Measurements from ENCODE around the gene HOXB4. TPM values are rescaled to one million over a fixed set of nuclear protein-coding genes. Genes with fewer than 3 reads are reported as not detected.
"Not testable (repeated sequence)": the region's sequence is repeated elsewhere in the genome, so short reads cannot be mapped to it uniquely, and the experiment has no call there.

The HOXB4 gene
- total RNA-seq, 1 donor from 2014 or later, result not detected

- FAIRE-seq, result no peak
- Histone ChIP-seq H3K27me3 (ENCODE audit: control insufficient read depth, insufficient read depth, low read length) (peaks cover 44% of the 10 kb centered on the region), H3K36me3 (ENCODE audit: control insufficient read depth, insufficient read depth, low read length) (no peaks in the 10 kb centered on the region), H3K4me3 (ENCODE audit: low read depth, low read length) (no peak overlapping the region)
- no peak for DNase-seq (ENCODE audit: low read depth)
- TF ChIP-seq, protein P1, sequence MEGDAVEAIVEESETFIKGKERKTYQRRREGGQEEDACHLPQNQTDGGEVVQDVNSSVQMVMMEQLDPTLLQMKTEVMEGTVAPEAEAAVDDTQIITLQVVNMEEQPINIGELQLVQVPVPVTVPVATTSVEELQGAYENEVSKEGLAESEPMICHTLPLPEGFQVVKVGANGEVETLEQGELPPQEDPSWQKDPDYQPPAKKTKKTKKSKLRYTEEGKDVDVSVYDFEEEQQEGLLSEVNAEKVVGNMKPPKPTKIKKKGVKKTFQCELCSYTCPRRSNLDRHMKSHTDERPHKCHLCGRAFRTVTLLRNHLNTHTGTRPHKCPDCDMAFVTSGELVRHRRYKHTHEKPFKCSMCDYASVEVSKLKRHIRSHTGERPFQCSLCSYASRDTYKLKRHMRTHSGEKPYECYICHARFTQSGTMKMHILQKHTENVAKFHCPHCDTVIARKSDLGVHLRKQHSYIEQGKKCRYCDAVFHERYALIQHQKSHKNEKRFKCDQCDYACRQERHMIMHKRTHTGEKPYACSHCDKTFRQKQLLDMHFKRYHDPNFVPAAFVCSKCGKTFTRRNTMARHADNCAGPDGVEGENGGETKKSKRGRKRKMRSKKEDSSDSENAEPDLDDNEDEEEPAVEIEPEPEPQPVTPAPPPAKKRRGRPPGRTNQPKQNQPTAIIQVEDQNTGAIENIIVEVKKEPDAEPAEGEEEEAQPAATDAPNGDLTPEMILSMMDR (IDR thresholded peaks at IDR 0.05; ENCODE audit: insufficient read depth, low read length, severe bottlenecking), result no peak
These were observed 37.9 kb downstream of the HOXB4 start for GRCh38 chr17:48540213-48540612.

DNA sequence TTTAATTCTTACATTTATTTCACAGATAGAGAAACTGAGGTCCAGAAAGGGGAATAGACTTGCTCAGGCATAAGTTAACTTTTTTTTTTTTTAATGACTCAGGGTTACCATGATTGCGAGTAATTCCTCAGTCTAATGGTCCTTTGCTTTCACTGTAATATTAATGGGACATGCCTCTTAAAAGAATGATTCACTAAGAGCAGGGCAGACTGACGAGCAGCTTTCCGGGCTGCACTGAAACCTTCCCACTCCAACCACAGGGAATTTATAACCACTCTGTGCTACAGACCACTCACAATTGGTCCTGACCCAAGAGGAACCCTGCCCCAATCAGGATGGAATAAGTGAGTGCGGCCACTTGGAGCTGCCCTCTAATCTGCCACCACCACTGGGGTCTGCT is 39.0 kb downstream of the HOXB4 start:
- Histone ChIP-seq H3K27me3 (ENCODE audit: control insufficient read depth, insufficient read depth, low read length) (peaks cover 37% of the 10 kb centered on the region), H3K4me3 (ENCODE audit: low read depth, low read length) (no peak overlapping the region), H3K36me3 (ENCODE audit: control insufficient read depth, insufficient read depth, low read length) (no peaks in the 10 kb centered on the region)
- FAIRE-seq (no peak), DNase-seq (ENCODE audit: low read depth) (peak; percentile 30)
- TF ChIP-seq, protein P1 (IDR thresholded peaks at IDR 0.05; ENCODE audit: insufficient read depth, low read length, severe bottlenecking), result no peak

GRCh38 chr17:48537316-48537715 is 40.8 kb downstream of the HOXB4 start:
- TF ChIP-seq, protein P1 (IDR thresholded peaks at IDR 0.05; ENCODE audit: insufficient read depth, low read length, severe bottlenecking), result no peak
- H3K4me3 ChIP-seq (ENCODE audit: low read depth, low read length), result no peak overlapping the region
- DNase-seq (ENCODE audit: low read depth) (no peak), FAIRE-seq (no peak)
- no peaks in the 10 kb centered on the region for H3K36me3 ChIP-seq (ENCODE audit: control insufficient read depth, insufficient read depth, low read length)
- H3K27me3 ChIP-seq (ENCODE audit: control insufficient read depth, insufficient read depth, low read length), result peaks cover 26% of the 10 kb centered on the region

GRCh38 chr17:48535793-48536559 is 42.2 kb downstream of the HOXB4 start:
- DNase-seq (ENCODE audit: low read depth); H3K4me3 ChIP-seq (ENCODE audit: low read depth, low read length); FAIRE-seq; H3K36me3 ChIP-seq (ENCODE audit: control insufficient read depth, insufficient read depth, low read length): not testable (repeated sequence)
- H3K27me3 ChIP-seq (ENCODE audit: control insufficient read depth, insufficient read depth, low read length), result peaks cover 23% of the 10 kb centered on the region

GRCh38 chr17:48532261-48532660 is 45.9 kb downstream of the HOXB4 start:
- peaks cover 45% of the 10 kb centered on the region for H3K27me3 ChIP-seq (ENCODE audit: control insufficient read depth, insufficient read depth, low read length)
- DNase-seq (ENCODE audit: low read depth), result no peak
- TF ChIP-seq, protein P1 (IDR thresholded peaks at IDR 0.05; ENCODE audit: insufficient read depth, low read length, severe bottlenecking), result no peak

GRCh38 chr17:48530887-48531272 is 47.3 kb downstream of the HOXB4 start, which contains the start of gene HOXB1:
Gene HOXB1, minus strand, starts transcription at chr17:48531011. Its CDS starts 107 bp downstream, at chr17:48530904.
- peaks cover 55% of the 10 kb centered on the region for H3K27me3 ChIP-seq (ENCODE audit: control insufficient read depth, insufficient read depth, low read length)
- H3K4me3 ChIP-seq (ENCODE audit: low read depth, low read length), result no peak within 1 kb of the TSS
- DNase-seq (ENCODE audit: low read depth) (no peak), FAIRE-seq (no peak)
- TF ChIP-seq, protein P1 (IDR thresholded peaks at IDR 0.05; ENCODE audit: insufficient read depth, low read length, severe bottlenecking), result no peak
- H3K36me3 ChIP-seq (ENCODE audit: control insufficient read depth, insufficient read depth, low read length), result no peaks in the 10 kb centered on the region

More at GRCh38 chr17:48532261-48532660, 45.9 kb downstream of the HOXB4 start:
- Histone ChIP-seq H3K4me3 (ENCODE audit: low read depth, low read length) (no peak overlapping the region), H3K36me3 (ENCODE audit: control insufficient read depth, insufficient read depth, low read length) (no peaks in the 10 kb centered on the region)
- FAIRE-seq, result no peak
